GF-D8 (cell line): ENCODE measurements around the gene ADAMTS17.
"Not testable (repeated sequence)": the region's sequence is repeated elsewhere in the genome, so short reads cannot be mapped to it uniquely, and the experiment has no call there.

Experiments used
- DNase-seq: peaks from one replicate; lab custom pipeline; 2025; lab: John Stamatoyannopoulos, UW

Gene ADAMTS17

GRCh38 chr15:100340721-100341238, 995 bp downstream of the ADAMTS17 start:
- DNase-seq = no peak

DNA sequence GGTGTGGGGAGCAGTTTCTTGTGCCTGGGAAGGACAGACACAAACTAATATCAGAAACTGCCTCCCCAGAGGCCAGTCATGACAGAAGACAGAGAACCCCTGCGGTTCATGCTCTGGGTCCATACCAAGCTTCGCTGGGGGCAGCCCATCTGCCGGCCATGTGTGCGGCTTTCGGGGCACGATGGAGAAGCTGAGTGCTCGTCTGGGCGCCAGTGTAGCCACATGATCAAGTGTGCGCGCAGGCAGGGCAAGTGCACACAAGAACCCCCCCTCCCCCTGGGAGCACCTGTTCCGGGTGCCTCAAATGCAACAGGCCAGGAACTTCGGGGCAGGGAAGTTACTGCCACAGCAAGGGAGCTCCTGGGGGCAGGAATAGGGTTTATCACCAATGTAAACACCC, 1.8 kb downstream of the ADAMTS17 start:
- no peak for DNase-seq

DNA sequence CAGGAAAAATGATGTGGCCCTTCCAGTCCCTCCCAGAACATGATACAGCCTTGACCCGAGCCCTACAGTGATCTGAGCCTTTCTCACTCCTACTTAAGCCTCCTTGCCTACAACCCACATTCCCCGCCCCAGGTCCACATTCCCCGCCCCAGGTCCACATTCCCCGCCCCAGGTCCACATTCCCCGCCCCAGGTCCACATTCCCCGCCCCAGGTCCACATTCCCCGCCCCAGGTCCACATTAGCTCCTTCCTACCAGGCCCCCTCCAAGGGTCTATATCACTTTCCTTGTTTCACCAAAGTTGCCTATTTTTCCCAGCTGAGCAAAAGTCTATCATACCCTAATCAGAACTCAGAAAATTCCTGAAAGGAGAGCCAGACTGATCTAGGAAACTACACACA, 2.3 kb downstream of the ADAMTS17 start:
- DNase-seq = not testable (repeated sequence)

DNA sequence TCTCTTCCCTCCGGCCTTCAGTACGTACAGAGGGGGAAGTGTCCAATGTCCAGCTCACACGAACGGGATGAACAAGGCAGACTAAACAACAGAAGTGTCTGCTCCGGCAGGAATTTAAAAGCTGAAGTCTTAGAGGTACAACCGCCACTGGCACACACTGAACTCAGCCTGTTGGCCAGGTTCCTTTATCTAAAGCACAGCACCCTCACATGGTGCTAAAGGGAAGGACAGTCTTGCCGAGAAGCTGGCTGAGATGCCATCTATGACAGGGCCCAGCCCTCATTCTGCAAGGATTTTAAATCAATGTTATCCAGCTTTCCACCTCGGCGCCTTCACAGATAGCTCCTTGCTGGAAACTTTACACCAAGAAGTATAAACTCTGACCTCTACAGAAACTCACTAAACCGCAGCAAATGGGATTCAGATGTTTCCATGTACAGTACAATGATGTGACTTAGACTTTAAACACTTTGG, 2.8 kb downstream of the ADAMTS17 start:
- DNase-seq = no peak

DNA sequence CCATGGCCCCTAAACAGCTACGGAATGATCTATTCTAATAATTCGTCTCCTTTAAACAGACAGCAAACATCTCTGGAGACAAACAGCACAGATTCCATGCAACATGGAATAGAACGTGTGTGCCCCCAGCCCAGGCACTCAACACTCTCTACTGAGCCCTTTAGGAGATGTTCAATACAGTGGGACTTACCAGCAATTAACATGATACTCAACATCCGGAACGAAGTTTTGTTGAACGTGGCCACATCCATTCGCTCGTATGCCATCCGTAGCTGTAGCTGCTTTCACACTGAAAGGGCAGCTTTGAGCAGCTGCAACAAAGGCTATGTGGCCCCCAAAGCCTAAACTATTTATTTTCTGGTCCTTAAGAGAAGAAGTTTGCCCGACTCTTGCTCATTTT, 3.5 kb downstream of the ADAMTS17 start:
- no peak for DNase-seq

- no peak for DNase-seq
Measured at GRCh38 chr15:100337096-100338044, 4.4 kb downstream of the ADAMTS17 start.

DNA sequence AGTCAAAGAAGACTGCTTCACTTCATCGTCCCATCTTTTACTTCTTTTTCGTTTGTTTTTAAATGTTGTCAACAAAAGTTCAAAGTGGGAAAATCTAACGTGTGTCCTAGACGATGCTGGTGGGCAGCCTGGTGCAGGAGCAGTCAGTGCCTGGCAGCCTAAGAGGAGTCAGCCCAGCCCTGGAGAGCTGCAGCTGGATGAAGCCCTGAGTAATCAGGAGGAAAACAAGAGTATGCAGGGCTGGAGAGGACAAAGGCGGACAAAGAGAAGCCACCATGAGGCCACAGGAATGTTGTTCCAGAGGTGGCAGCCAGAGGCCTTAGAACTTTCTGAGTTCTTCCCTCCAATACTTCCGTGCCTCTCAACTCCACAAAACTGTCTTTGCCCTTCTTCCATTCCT, 5.7 kb downstream of the ADAMTS17 start:
- DNase-seq = no peak

- DNase-seq = no peak
Measured at GRCh38 chr15:100335335-100335999, 6.3 kb downstream of the ADAMTS17 start.

DNA sequence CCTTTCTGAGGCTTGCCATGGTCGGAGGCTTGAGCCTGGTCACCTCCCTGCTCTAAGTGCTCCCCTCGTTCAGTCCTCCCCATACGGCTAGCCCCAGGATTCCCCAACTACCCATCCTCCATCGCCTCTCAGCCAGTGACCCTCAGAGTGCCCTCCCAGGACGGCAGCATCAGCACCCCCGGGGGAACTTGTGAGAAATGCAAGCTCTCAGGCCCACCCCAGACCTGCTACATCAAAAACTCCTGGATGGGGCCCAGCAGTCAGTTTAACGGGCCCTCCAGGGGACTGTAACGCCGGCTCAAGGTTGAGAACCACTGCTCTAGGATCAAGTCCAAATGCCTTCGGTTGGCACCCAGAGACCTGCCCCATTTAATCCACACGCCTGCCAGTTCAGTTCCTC, 6.9 kb downstream of the ADAMTS17 start:
- no peak for DNase-seq

DNA sequence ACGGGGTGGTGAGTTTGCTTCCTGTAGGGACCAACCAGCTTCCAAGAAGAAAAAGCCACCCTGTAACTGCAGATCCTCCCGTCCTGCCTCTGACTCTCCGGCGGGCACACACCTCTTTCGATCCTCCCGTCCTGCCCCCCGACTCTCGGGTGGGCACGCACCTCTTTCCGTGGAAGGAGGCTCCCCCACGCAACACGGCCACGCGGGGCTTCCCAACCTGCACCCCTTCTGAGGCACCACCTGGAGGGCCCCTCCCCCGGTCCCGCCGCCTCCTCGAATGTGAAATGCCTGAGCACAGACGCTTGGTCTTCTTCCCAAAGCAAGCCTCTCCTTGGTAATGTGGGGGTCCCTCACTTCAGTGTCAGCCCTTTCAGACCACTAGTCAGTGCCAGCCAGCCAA, 7.3 kb downstream of the ADAMTS17 start:
- no peak for DNase-seq

- DNase-seq = no peak
Measured at GRCh38 chr15:100334015-100334414, 7.8 kb downstream of the ADAMTS17 start.

- DNase-seq = no peak
Measured at GRCh38 chr15:100333236-100333635, 8.5 kb downstream of the ADAMTS17 start.

DNA sequence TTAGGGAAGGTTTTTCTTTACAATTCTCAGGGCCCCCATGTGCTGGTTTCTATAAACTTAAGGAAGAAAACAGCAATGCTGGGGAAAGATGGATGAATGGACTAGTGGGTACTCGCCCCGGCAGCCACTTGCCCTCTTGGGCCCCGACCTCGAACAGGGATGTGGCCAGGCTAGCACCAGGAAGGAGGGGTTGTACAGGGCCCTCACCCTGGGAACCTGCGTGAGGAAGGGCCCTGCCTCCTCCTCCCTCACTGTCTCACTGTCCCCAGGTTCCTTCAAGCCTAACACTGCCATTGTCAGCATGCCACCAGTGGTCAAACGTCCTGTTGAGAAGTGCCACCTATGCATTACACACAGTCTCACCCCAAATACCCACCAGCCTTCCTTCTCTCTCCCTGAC, 9.1 kb downstream of the ADAMTS17 start:
- DNase-seq = no peak

GRCh38 chr15:100332231-100332630, 9.5 kb downstream of the ADAMTS17 start:
- no peak for DNase-seq

- no peak for DNase-seq
Measured at GRCh38 chr15:100330629-100331215, 11.1 kb downstream of the ADAMTS17 start.

- no peak for DNase-seq
Measured at GRCh38 chr15:100330221-100330620, 11.6 kb downstream of the ADAMTS17 start.

GRCh38 chr15:100328796-100329195, 13.0 kb downstream of the ADAMTS17 start:
- no peak for DNase-seq

- DNase-seq = no peak
Measured at GRCh38 chr15:100318880-100319279, 22.9 kb downstream of the ADAMTS17 start.

- no peak for DNase-seq
Measured at GRCh38 chr15:100314809-100315400, 26.9 kb downstream of the ADAMTS17 start.

GRCh38 chr15:100311833-100312476, 29.8 kb downstream of the ADAMTS17 start:
- DNase-seq = no peak

- DNase-seq = no peak
Measured at GRCh38 chr15:100311154-100311625, 30.6 kb downstream of the ADAMTS17 start.
